ENCODE data around the gene PCBP3. TPM values are rescaled to one million over a fixed set of nuclear protein-coding genes. Genes with fewer than 3 reads are reported as not detected.

The PCBP3 gene
- total and polyA plus RNA-seq, 2 of the 13 experiments (the other 11 are each of a cell fraction or from before 2014, with no cell fraction given): not detected

GRCh38 chr21:45916011-45916840 lies 272.7 kb downstream of the PCBP3 start:
- in situ Hi-C loops (cut with HindIII; ENCODE audit: extremely low pct_ligation_motif_present, low pct_unique_long_range_greater_than_20kb): no loop called here
- peaks cover 5 to 66% of the 10 kb centered on the region in 2 experiments; a peak in 4 of 5 replicates for H3K27me3 ChIP-seq (ENCODE audit: control insufficient read depth in 1 of 2, insufficient read depth in 2 of 2, low read length in 2 of 2)
- ChIA-PET POLR2A (no interaction called here), CTCF (ENCODE audit: low intra/inter-chr PET ratio, low total read pairs) (no interaction called here)
- intact Hi-C loops (cut with micrococcal nuclease; ENCODE audit: unreplicated experiment): no loop called here
- BruUV-seq (replicated peaks): no TSS peak
- H3K79me2 ChIP-seq (ENCODE audit: insufficient read depth, low read length): no peaks in the 10 kb centered on the region
- H2AFZ ChIP-seq (ENCODE audit: low read length): no peak overlapping the region
- H3K27ac ChIP-seq (ENCODE audit: extremely low read length, insufficient read depth, low read length): no peak overlapping the region
- WGBS (ENCODE audit: low lambda C conversion rate): 34% methylated on average over 18 of the region's 25 CpGs
- no peak overlapping the region for H3K4me3 ChIP-seq (replicated peaks in 1 of 3; ENCODE audit: insufficient read depth in 1 of 3, low read depth in 2 of 3, low read length in 3 of 3)
- no peak overlapping the region for H3K9ac ChIP-seq (ENCODE audit: insufficient read depth, low read depth, low read length)
- no peaks in the 10 kb centered on the region for H3K4me1 ChIP-seq (ENCODE audit: insufficient read depth, low read length)
- no peaks in the 10 kb centered on the region for H3K36me3 ChIP-seq (replicated peaks in 1 of 2; ENCODE audit: control insufficient read depth in 1 of 2, insufficient read depth in 2 of 2, low read length in 2 of 2)
- ATAC-seq (no peak), DNase-seq (ENCODE audit: low spot score) (no peak), FAIRE-seq (no peak)
- H3K4me2 ChIP-seq (ENCODE audit: low read depth, low read length): no peak overlapping the region
- H3K9me3 ChIP-seq (ENCODE audit: low read length): no peaks in the 10 kb centered on the region
- H4K20me1 ChIP-seq (ENCODE audit: insufficient read depth, low read length): no peaks in the 10 kb centered on the region
- TF ChIP-seq MLXIP (CRISPR knock-in tag; IDR thresholded peaks at IDR 0.05; ENCODE audit: borderline replicate concordance) (no peak), ZNF777 (CRISPR knock-in tag; IDR thresholded peaks at IDR 0.05) (no peak), ZNF792 (CRISPR knock-in tag; IDR thresholded peaks at IDR 0.05) (no peak), HHEX (CRISPR knock-in tag; IDR thresholded peaks at IDR 0.05) (no peak), ZNF776 (CRISPR knock-in tag; IDR thresholded peaks at IDR 0.05) (no peak), SSRP1 (CRISPR knock-in tag; IDR thresholded peaks at IDR 0.05) (no peak), GLMP (CRISPR knock-in tag; IDR thresholded peaks at IDR 0.05; ENCODE audit: borderline replicate concordance) (no peak), ZNF609 (CRISPR knock-in tag; IDR thresholded peaks at IDR 0.05; ENCODE audit: borderline replicate concordance) (no peak)
- TF ChIP-seq, protein P1, sequence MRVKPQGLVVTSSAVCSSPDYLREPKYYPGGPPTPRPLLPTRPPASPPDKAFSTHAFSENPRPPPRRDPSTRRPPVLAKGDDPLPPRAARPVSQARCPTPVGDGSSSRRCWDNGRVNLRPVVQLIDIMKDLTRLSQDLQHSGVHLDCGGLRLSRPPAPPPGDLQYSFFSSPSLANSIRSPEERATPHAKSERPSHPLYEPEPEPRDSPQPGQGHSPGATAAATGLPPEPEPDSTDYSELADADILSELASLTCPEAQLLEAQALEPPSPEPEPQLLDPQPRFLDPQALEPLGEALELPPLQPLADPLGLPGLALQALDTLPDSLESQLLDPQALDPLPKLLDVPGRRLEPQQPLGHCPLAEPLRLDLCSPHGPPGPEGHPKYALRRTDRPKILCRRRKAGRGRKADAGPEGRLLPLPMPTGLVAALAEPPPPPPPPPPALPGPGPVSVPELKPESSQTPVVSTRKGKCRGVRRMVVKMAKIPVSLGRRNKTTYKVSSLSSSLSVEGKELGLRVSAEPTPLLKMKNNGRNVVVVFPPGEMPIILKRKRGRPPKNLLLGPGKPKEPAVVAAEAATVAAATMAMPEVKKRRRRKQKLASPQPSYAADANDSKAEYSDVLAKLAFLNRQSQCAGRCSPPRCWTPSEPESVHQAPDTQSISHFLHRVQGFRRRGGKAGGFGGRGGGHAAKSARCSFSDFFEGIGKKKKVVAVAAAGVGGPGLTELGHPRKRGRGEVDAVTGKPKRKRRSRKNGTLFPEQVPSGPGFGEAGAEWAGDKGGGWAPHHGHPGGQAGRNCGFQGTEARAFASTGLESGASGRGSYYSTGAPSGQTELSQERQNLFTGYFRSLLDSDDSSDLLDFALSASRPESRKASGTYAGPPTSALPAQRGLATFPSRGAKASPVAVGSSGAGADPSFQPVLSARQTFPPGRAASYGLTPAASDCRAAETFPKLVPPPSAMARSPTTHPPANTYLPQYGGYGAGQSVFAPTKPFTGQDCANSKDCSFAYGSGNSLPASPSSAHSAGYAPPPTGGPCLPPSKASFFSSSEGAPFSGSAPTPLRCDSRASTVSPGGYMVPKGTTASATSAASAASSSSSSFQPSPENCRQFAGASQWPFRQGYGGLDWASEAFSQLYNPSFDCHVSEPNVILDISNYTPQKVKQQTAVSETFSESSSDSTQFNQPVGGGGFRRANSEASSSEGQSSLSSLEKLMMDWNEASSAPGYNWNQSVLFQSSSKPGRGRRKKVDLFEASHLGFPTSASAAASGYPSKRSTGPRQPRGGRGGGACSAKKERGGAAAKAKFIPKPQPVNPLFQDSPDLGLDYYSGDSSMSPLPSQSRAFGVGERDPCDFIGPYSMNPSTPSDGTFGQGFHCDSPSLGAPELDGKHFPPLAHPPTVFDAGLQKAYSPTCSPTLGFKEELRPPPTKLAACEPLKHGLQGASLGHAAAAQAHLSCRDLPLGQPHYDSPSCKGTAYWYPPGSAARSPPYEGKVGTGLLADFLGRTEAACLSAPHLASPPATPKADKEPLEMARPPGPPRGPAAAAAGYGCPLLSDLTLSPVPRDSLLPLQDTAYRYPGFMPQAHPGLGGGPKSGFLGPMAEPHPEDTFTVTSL (CRISPR knock-in tag; IDR thresholded peaks at IDR 0.05; ENCODE audit: borderline replicate concordance): no peak

Measured in HepG2 (cell line).